HG02571 (cell line): ENCODE results near the gene RPS15.
A peak's percentile ranks its signal among the peaks of the same experiment; 100 is the strongest.
"Not testable (repeated sequence)": the region's sequence is repeated elsewhere in the genome, so short reads cannot be mapped to it uniquely, and the experiment has no call there.

Source experiments
- ATAC-seq: cut with Tn5 transposase; IDR thresholded peaks from one replicate; pipeline ENCODE4 v1.9.1; 2021; ENCODE audit warnings: mild to moderate bottlenecking, moderate library complexity; ENCODE audit not compliant: unreplicated experiment

RPS15 gene

GRCh38 chr19:1433119-1434039 lies 4.8 kb upstream of the RPS15 start:
- no peak for ATAC-seq

DNA sequence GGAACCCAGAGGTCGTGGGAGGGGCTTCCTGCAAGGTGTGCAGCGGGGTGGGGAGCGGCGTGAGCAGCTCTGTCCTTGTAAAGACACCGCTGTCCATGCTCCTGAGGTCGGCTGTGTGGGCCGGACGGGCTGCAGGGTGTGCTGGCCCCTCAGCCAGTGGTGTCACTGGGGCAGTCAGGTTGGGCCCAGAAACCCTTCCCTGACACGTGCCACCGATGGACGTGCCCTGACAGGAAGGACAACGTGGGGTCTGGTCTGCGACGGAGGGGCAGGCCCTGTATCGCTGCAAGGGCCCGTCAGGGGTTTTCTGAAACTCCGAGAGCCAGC lies 4.2 kb upstream of the RPS15 start:
- ATAC-seq, result no peak

DNA sequence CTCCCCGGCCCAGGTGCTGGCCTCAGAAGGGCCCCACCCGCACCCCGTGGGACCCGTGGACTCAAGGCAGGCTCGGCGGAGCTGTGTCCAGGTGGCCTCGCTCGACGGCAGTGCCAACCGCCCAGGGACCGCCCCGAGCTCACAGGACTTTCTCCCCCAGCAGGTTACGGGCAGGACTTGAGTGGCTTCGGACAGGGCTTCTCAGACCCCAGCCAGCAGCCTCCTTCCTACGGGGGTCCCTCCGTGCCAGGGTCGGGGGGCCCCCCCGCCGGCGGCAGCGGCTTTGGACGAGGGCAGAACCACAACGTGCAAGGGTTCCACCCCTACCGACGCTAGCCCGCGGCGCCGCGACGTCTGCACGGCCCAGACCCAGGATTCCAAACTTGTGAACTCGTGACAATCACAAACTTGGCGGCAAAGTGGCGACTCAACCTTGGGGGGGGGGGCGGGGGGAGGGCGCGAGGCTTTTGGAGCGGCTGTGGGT lies 3.6 kb upstream of the RPS15 start:
- ATAC-seq, result no peak

- ATAC-seq, result no peak
Observed at GRCh38 chr19:1435378-1435989, 2.7 kb upstream of the RPS15 start.

- ATAC-seq, result no peak
Observed at GRCh38 chr19:1437609-1438008, 587 bp upstream of the RPS15 start.

- no peak for ATAC-seq
Observed at GRCh38 chr19:1438933-1439354, 748 bp downstream of the RPS15 start.

DNA sequence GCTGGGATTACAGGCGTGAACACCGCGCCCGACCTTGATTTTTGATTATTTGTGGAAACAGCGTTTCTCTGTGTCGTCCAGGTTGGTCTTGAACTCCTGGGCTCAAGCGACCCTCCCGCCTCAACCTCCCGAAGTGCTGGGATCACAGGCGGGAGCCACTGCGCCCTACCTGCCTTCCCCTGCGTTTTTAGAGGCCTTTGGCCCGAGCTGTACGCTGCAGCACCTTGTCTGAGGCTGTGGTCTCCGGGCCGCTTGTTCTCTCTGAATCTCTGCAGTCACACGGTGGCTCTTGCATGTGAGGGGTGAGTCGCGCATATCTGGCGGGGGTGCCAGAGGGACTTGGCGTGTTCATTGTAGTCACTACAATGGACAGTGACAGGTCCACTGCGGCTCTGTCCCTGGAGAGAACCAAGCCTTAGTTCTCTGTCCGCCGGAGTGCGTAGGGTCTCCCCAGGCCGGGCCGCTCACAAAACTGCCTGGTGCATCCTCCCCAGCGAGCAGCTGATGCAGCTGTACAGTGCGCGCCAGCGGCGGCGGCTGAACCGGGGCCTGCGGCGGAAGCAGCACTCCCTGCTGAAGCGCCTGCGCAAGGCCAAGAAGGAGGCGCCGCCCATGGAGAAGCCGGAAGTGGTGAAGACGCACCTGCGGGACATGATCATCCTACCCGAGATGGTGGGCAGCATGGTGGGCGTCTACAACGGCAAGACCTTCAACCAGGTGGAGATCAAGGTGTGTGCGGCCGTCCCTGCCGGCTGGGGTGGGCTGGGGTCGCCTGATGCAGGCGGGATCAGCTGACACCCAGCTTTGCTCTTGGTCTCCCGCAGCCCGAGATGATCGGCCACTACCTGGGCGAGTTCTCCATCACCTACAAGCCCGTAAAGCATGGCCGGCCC lies 1.6 kb downstream of the RPS15 start:
- not testable (repeated sequence) for ATAC-seq

- no peak for ATAC-seq
Observed at GRCh38 chr19:1440418-1440801, 2.2 kb downstream of the RPS15 start.

- no peak for ATAC-seq
Observed at GRCh38 chr19:1441022-1441426, 2.8 kb downstream of the RPS15 start.

- ATAC-seq, result no peak
Observed at GRCh38 chr19:1441677-1442438, 3.7 kb downstream of the RPS15 start.

DNA sequence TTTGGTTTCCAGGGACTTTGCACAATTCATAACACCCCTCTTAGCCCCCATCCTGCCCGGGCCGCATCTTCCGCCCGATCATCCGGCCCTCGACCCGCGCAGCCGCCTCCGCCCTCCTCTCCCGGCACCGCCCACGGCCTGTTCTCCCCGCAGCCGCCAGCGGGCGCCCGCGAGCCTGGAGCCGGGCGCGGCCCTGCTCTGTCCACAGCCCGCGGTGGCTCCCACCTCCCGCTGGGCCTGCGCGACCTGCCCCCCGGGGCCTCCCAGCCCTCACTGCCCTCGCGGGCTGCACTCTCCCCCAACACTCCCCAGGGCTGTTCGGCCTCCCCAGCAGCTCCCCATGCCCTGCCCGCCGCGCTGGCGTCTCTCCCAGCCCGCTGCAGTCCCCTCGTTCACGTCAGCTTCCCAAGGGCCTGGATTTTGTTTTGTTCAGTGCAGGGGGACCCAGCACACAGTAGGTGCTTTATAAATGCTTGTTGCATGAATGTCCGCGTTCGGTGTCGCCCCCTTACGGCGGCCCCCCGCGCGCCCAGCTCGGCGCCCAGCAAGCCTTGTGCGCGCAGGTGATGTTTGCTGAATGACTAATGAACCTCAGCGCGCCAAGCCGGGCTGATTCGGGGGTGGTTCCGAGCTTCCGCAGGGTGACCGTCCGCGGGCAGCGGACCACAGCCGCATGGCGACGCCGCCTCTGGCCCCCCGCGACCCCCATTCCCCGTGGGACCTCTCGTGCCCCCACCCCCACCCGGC lies 7.2 kb downstream of the RPS15 start:
- peak; percentile 61 for ATAC-seq

DNA sequence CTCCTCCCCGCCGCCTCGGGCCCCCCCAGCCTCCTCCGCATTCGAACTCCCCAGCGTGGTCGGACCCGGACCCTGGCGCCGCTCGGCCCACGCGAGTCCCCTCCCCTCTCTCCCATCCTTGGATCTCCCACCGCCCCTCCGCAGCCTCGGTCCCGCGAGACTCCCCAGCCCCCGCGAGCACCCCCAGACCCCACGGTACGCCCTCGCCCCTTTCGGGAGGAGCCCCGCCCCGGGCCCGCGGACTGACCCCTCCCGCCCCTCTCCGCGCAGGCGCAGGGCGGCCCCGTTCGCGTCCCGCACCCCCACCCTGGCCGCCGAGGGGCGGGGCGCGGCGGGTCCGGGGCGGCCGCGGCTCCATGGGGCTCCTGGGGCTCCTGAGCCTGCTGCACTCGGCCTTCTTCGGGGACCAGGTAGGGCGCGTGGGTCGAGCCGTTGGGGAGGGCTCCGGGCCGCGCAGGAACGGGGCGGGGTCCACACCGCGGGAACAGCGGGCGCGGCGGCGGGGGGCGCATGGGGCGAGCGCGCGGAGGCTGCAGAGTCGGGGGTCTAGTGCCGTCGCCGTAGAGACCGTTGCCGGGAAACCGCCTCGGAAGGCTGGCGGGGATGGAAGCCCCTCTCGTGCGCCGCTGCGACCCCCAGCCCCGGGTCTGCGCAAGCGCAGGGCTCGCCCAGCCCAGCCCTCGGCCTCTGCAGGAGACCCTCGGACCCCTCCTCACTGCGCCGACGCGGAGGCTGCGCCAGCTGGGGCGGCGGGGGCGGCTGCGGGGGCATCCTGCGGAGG lies 7.9 kb downstream of the RPS15 start:
- no peak for ATAC-seq

DNA sequence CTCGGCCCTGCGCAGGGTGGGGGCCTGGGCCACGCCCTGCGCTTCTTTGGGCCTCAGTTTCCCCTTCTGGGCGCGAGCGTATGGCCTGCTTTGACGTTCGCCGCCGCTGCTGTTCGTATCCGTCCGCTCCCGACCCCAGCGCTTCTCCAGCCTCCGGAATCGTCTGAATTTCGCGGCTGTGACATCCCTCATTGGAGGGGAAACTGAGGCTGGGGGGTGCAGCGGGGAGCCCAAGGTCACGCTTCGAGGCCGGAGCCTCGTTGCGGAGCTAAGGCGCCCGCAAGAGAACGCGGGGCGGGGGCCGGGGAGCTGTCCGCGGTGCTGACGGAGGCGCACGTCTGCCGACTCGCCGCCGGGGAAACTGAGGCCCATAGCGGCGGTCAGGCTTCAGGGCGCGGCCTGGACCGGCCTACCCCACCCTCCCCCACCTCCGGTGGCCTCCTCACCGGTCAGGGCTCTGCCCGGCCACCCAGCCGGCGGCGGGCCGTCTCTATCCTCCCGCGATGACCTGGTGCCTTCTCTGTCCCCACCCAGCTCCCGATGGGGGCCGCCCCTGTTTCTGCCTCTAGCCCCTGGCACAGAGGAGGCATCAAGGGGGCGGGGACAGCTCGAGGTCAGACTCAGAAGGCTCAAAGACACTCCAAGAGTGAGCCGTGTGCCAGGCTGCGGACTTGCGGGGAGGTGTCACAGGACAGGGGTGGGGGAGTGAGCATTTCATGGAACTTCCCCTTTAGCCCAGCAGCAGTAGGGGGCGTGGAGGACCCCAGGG lies 8.7 kb downstream of the RPS15 start:
- no peak for ATAC-seq

DNA sequence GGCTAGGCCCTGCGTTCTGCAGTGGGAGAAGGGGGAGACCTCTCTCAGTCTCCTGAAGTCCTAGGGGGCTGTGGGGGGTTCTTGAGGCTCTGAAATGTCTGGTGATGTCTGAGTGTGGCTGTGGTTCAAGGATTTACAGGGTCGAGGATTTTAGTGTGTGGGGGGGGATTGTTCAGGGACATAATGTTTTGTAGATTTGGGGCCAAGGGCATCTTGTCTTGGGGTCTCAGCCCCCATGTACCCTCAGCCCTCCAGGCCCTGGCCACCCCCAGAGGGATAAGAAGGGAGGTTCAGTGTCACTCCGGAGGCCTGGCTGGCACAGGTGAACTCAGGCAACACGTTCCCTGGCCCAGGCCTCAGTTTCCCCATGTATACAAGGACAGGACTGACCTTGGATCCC lies 9.3 kb downstream of the RPS15 start:
- ATAC-seq, result no peak

DNA sequence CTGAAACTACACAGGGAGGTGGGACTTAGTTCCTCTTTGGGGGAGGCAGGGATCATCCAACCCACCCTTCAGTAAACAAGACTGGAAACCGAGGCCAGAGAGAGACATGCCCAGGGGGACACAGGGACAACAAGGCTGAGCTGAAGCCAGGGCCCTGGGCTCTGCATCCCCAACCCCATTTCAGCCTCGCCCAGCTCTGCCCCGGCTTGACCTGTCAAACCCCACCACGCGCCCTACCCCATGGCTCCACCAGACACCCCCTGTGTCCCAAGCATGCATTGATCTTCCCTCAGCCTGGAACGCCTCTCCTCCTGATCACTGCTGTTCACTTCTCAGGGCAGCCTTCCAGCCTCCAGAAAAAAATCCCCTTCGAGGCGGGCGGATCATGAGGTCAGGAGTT lies 9.7 kb downstream of the RPS15 start:
- ATAC-seq, result no peak

GRCh38 chr19:1449467-1450442 lies 11.6 kb downstream of the RPS15 start, which contains the start of gene APC2:
TSS of gene APC2 (plus strand) at chr19:1450121. CDS start at chr19:1453002, 2,881 bp downstream.
- no peak for ATAC-seq
